Measurements from ENCODE around the gene ZHX3. TPM values are rescaled to one million over a fixed set of nuclear protein-coding genes. Genes with fewer than 3 reads are reported as not detected.

Gene ZHX3
- total and polyA plus RNA-seq, 9 of the 15 experiments (the other 6 are each of a cell fraction or from before 2014, with no cell fraction given), result 0.80 to 14.6 (median 4.9) TPM

GRCh38 chr20:41316602-41317545 lies 657 bp downstream of the ZHX3 start (continued):
- TF ChIP-seq, protein P1, sequence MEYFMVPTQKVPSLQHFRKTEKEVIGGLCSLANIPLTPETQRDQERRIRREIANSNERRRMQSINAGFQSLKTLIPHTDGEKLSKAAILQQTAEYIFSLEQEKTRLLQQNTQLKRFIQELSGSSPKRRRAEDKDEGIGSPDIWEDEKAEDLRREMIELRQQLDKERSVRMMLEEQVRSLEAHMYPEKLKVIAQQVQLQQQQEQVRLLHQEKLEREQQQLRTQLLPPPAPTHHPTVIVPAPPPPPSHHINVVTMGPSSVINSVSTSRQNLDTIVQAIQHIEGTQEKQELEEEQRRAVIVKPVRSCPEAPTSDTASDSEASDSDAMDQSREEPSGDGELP (CRISPR knock-in tag; IDR thresholded peaks at IDR 0.05; ENCODE audit: borderline replicate concordance), result peak; percentile 38; the same call in 1 of the 2 replicates
- TF ChIP-seq ZNF197 (CRISPR knock-in tag; IDR thresholded peaks at IDR 0.05; ENCODE audit: low read depth) (no peak), TCFL5 (CRISPR knock-in tag; conservative IDR thresholded peaks at IDR 0.05) (no peak), HLTF (IDR thresholded peaks at IDR 0.05) (0 out of 2 replicates have a peak, but pooled peaks have one; percentile 10), PHF21A (IDR thresholded peaks at IDR 0.05; ENCODE audit: borderline replicate concordance, low read depth) (peak; percentile 77; the same call in 1 of the 2 replicates), HNRNPL (IDR thresholded peaks at IDR 0.05; ENCODE audit: low read depth, low read length) (0 out of 2 replicates have a peak, but pooled peaks have one; percentile 41), DPF2 (IDR thresholded peaks at IDR 0.05) (peak; percentile 29; the same call in 1 of the 2 replicates), TOE1 (IDR thresholded peaks at IDR 0.05; ENCODE audit: borderline replicate concordance) (peak; percentile 36; the same call in 1 of the 2 replicates), TOE1 (CRISPR knock-in tag; IDR thresholded peaks at IDR 0.05; ENCODE audit: borderline replicate concordance, low read depth) (0 out of 2 replicates have a peak, but pooled peaks have one; percentile 68), SIN3A (IDR thresholded peaks at IDR 0.05; ENCODE audit: borderline replicate concordance in 2 of 2, control insufficient read depth in 1 of 2, low read depth in 2 of 2, low read length in 2 of 2) (peak in 1 of 2 experiments; percentile 68; a peak in 1 of 4 replicates), HDAC2 (IDR thresholded peaks at IDR 0.05) (peak; percentile 72; the same call in 1 of the 2 replicates), FOXP1 (CRISPR knock-in tag; IDR thresholded peaks at IDR 0.05) (0 out of 2 replicates have a peak, but pooled peaks have one; percentile 66), ZBTB43 (CRISPR knock-in tag; IDR thresholded peaks at IDR 0.05) (no peak), EGR1 (conservative IDR thresholded peaks at IDR 0.05) (peak; percentile 70), ERF (CRISPR knock-in tag; IDR thresholded peaks at IDR 0.05) (peak; percentile 17; the same call in 1 of the 2 replicates), E2F3 (CRISPR knock-in tag; IDR thresholded peaks at IDR 0.05) (no peak), MAZ (CRISPR knock-in tag; conservative IDR thresholded peaks at IDR 0.05 in 1 of 2, IDR thresholded peaks at IDR 0.05 in 1 of 2) (peak in 1 of 2 experiments; percentile 33; a peak in 1 of 4 replicates)
- TF ChIP-seq, protein P2, sequence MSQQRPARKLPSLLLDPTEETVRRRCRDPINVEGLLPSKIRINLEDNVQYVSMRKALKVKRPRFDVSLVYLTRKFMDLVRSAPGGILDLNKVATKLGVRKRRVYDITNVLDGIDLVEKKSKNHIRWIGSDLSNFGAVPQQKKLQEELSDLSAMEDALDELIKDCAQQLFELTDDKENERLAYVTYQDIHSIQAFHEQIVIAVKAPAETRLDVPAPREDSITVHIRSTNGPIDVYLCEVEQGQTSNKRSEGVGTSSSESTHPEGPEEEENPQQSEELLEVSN (IDR thresholded peaks at IDR 0.05; ENCODE audit: borderline replicate concordance in 1 of 2, extremely low read depth in 1 of 2, insufficient read depth in 1 of 2, insufficient read length in 1 of 2, low read depth in 1 of 2, low read length in 1 of 2, poor library complexity in 1 of 2, severe bottlenecking in 1 of 2), result peak; percentile 31 to 44
- TF ChIP-seq, protein P3, sequence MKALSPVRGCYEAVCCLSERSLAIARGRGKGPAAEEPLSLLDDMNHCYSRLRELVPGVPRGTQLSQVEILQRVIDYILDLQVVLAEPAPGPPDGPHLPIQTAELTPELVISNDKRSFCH (CRISPR knock-in tag; IDR thresholded peaks at IDR 0.05), result no peak
- TF ChIP-seq, protein P3 (tag; IDR thresholded peaks at IDR 0.05), result peak; percentile 52; the same call in 1 of the 2 replicates
